ENCODE results near the gene SLC17A7. TPM values are rescaled to one million over a fixed set of nuclear protein-coding genes. Genes with fewer than 3 reads are reported as not detected.
A peak's percentile ranks its signal among the peaks of the same experiment; 100 is the strongest.

SLC17A7 gene
- total and polyA plus RNA-seq, 10 donors = 0.07 to 0.13 (median 0.10) TPM; not detected in 5

GRCh38 chr19:49459388-49459787 is 18.1 kb upstream of the SLC17A7 start:
- no peak for DNase-seq
- no peaks in the 10 kb centered on the region for H3K27me3 ChIP-seq (replicated peaks in 1 of 7)
- H3K36me3 ChIP-seq = peaks cover 0 to 74% (median 34%) of the 10 kb centered on the region in 6 donors
- intact Hi-C loops (cut with DNase I; ENCODE audit: low total_unique reads) = no loop called here
- TF ChIP-seq POLR2AphosphoS5 (IDR thresholded peaks at IDR 0.05) (no peak), POLR2A (IDR thresholded peaks at IDR 0.05) (no peak)
- TF ChIP-seq, protein P1, sequence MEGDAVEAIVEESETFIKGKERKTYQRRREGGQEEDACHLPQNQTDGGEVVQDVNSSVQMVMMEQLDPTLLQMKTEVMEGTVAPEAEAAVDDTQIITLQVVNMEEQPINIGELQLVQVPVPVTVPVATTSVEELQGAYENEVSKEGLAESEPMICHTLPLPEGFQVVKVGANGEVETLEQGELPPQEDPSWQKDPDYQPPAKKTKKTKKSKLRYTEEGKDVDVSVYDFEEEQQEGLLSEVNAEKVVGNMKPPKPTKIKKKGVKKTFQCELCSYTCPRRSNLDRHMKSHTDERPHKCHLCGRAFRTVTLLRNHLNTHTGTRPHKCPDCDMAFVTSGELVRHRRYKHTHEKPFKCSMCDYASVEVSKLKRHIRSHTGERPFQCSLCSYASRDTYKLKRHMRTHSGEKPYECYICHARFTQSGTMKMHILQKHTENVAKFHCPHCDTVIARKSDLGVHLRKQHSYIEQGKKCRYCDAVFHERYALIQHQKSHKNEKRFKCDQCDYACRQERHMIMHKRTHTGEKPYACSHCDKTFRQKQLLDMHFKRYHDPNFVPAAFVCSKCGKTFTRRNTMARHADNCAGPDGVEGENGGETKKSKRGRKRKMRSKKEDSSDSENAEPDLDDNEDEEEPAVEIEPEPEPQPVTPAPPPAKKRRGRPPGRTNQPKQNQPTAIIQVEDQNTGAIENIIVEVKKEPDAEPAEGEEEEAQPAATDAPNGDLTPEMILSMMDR (IDR thresholded peaks at IDR 0.05 in 8 of 11, conservative IDR thresholded peaks at IDR 0.05 in 3 of 11) = no peak
- no peaks in the 10 kb centered on the region for H3K9me3 ChIP-seq
- H3K4me1 ChIP-seq = peaks cover 6 to 56% (median 18%) of the 10 kb centered on the region in 6 donors
- 77 to 96% (median 91%) methylated on average over 6 to 12 of the region's 12 CpGs for WGBS, 5 donors
- peak overlapping the region in 1 of 8 donors; percentile 80 for H3K27ac ChIP-seq
- no peak overlapping the region for H3K4me3 ChIP-seq

- intact Hi-C loops (cut with DNase I; ENCODE audit: low total_unique reads) = no loop called here
- 61 to 78% (median 73%) methylated on average over 5 of the region's 5 CpGs for WGBS, 5 donors
- no peak overlapping the region for H3K4me3 ChIP-seq
- H3K4me1 ChIP-seq = peaks cover 12 to 57% (median 25%) of the 10 kb centered on the region in 6 donors
- TF ChIP-seq POLR2A (IDR thresholded peaks at IDR 0.05) (no peak), POLR2AphosphoS5 (IDR thresholded peaks at IDR 0.05) (no peak)
- TF ChIP-seq, protein P1 (IDR thresholded peaks at IDR 0.05 in 8 of 11, conservative IDR thresholded peaks at IDR 0.05 in 3 of 11) = no peak
- peaks cover 0 to 66% (median 27%) of the 10 kb centered on the region in 6 donors for H3K36me3 ChIP-seq
- DNase-seq = no peak
- peak overlapping the region; percentile 27 to 97 (median 72) for H3K27ac ChIP-seq
- no peaks in the 10 kb centered on the region for H3K27me3 ChIP-seq (replicated peaks in 1 of 7)
- H3K9me3 ChIP-seq = no peaks in the 10 kb centered on the region
Measured at GRCh38 chr19:49458567-49458903, 17.2 kb upstream of the SLC17A7 start.

GRCh38 chr19:49456326-49456725 is 15.0 kb upstream of the SLC17A7 start:
- intact Hi-C loops (cut with DNase I; ENCODE audit: low total_unique reads) = no loop called here
- H3K27ac ChIP-seq = peak overlapping the region in 7 of 8 donors; percentile 2 to 97 (median 29)
- H3K27me3 ChIP-seq (replicated peaks in 1 of 7) = no peaks in the 10 kb centered on the region
- H3K4me1 ChIP-seq = peaks cover 12 to 70% (median 35%) of the 10 kb centered on the region in 6 donors
- peaks cover 0 to 52% (median 18%) of the 10 kb centered on the region in 6 donors for H3K36me3 ChIP-seq
- no peak overlapping the region for H3K4me3 ChIP-seq
- TF ChIP-seq POLR2AphosphoS5 (IDR thresholded peaks at IDR 0.05) (no peak), POLR2A (IDR thresholded peaks at IDR 0.05) (no peak)
- TF ChIP-seq, protein P1 (IDR thresholded peaks at IDR 0.05 in 8 of 11, conservative IDR thresholded peaks at IDR 0.05 in 3 of 11) = no peak
- DNase-seq = no peak
- H3K9me3 ChIP-seq = no peaks in the 10 kb centered on the region
- 74 to 88% (median 86%) methylated on average over 5 of the region's 5 CpGs for WGBS, 5 donors

GRCh38 chr19:49455773-49456172 is 14.4 kb upstream of the SLC17A7 start:
- Histone ChIP-seq H3K4me3 (no peak overlapping the region), H3K27ac (peak overlapping the region in 7 of 8 donors; percentile 19 to 97 (median 32)), H3K27me3 (replicated peaks in 1 of 7) (no peaks in the 10 kb centered on the region), H3K36me3 (peaks cover 0 to 51% (median 17%) of the 10 kb centered on the region in 6 donors), H3K9me3 (no peaks in the 10 kb centered on the region), H3K4me1 (peaks cover 13 to 75% (median 36%) of the 10 kb centered on the region in 6 donors)
- 73 to 86% (median 83%) methylated on average over 5 of the region's 5 CpGs for WGBS, 5 donors
- DNase-seq = no peak
- intact Hi-C loops (cut with DNase I; ENCODE audit: low total_unique reads) = no loop called here
- TF ChIP-seq POLR2AphosphoS5 (IDR thresholded peaks at IDR 0.05) (no peak), POLR2A (IDR thresholded peaks at IDR 0.05) (no peak)
- TF ChIP-seq, protein P1 (IDR thresholded peaks at IDR 0.05 in 8 of 11, conservative IDR thresholded peaks at IDR 0.05 in 3 of 11) = no peak

All from spleen (tissue), 11 donors.